Ovary (tissue), 3 donors: ENCODE results near the gene APEX1.

ENCODE experiments used
- EP300 ChIP-seq: sonication (generic); formaldehyde crosslinking; IDR thresholded peaks from one replicate; pipeline ENCODE4 v1.6.1; 2017; ENCODE audit warnings: antibody characterized with exemption
- POLR2A ChIP-seq: fragments of 450-650 bp; IDR thresholded peaks from one replicate; pipeline ENCODE4 v1.6.1; 2017; ENCODE audit warnings: antibody characterized with exemption, mild to moderate bottlenecking, moderate library complexity
- TF ChIP-seq, protein P1 (sequence below), 3 donors: fragments of 450-650 bp in 2 of 3; fragments of 200-600 bp in 1 of 3; IDR thresholded peaks; one replicate each; pipeline versions ENCODE4 v1.5.1 to v1.8.0; 2016 to 2022; ENCODE audit warnings: antibody characterized with exemption in 3 of 3, mild to moderate bottlenecking in 1 of 3
- donor health status: DM: no; HTN: no; CAD: no.

DNA sequence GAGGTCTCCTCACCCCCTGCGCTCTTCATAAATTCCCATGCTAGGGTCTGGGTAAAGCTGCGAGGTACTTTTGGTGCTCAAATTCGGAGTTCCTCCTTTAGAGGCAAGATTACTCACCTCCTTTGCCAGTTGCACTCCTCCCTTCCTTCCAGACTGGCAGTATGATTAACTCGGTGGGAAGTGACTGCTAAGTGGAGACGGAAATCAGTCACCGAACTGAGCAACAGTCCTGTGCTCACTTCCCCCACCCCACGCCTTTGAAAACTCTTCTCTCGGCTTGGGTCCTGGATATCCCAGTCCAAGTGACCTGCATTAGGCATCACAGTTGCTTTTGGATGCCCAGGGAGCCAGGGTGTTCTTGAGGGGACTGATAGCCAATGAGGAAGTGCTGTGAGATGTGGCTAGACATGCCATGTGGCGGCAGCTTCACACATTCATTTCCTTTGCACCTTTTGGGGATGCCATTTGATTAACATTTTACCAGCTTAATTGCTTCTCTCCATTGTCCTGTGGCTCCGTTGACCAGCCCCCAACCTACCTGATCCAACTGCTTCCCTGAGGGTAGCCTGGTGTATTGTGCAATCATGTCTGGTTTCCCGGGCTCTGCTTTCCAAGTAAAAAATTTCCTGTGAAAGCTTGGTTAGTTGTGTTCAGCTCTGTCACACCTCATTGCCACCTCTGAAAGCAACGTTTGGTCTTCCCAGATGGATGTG, 15.0 kb downstream of the APEX1 start:
- TF ChIP-seq, protein P1, sequence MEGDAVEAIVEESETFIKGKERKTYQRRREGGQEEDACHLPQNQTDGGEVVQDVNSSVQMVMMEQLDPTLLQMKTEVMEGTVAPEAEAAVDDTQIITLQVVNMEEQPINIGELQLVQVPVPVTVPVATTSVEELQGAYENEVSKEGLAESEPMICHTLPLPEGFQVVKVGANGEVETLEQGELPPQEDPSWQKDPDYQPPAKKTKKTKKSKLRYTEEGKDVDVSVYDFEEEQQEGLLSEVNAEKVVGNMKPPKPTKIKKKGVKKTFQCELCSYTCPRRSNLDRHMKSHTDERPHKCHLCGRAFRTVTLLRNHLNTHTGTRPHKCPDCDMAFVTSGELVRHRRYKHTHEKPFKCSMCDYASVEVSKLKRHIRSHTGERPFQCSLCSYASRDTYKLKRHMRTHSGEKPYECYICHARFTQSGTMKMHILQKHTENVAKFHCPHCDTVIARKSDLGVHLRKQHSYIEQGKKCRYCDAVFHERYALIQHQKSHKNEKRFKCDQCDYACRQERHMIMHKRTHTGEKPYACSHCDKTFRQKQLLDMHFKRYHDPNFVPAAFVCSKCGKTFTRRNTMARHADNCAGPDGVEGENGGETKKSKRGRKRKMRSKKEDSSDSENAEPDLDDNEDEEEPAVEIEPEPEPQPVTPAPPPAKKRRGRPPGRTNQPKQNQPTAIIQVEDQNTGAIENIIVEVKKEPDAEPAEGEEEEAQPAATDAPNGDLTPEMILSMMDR (IDR thresholded peaks at IDR 0.05), result no peak
- no peak for TF ChIP-seq POLR2A
- TF ChIP-seq EP300, result no peak
